GM18868 (cell line): Measurements from ENCODE around the gene TNN.
"Not testable (repeated sequence)": the region's sequence is repeated elsewhere in the genome, so short reads cannot be mapped to it uniquely, and the experiment has no call there.

Source experiments
- ATAC-seq: cut with Tn5 transposase; IDR thresholded peaks from one replicate; pipeline ENCODE4 v1.9.1; 2021; ENCODE audit warnings: mild to moderate bottlenecking, moderate library complexity; ENCODE audit not compliant: unreplicated experiment

The TNN gene

GRCh38 chr1:175067362-175068106 lies at the start of gene TNN:
Gene TNN, plus strand, starts transcription at chr1:175067833. Its CDS starts 9,586 bp downstream, at chr1:175077419.
- ATAC-seq, result no peak

- ATAC-seq, result no peak
Observed at GRCh38 chr1:175019524-175019923, 48.1 kb upstream of the TNN start.

GRCh38 chr1:175023043-175023921 lies 44.4 kb upstream of the TNN start, which contains the start of gene MRPS14:
Gene MRPS14, minus strand, starts transcription at chr1:175023425. Its CDS starts 17 bp downstream, at chr1:175023408.
- ATAC-seq, result peak; percentile 95

GRCh38 chr1:175023922-175024242 lies 43.8 kb upstream of the TNN start:
- not testable (repeated sequence) for ATAC-seq

- no peak for ATAC-seq
Observed at GRCh38 chr1:175024773-175025172, 42.9 kb upstream of the TNN start.

GRCh38 chr1:175033953-175034352 lies 33.7 kb upstream of the TNN start:
- no peak for ATAC-seq

- ATAC-seq, result no peak
Observed at GRCh38 chr1:175034775-175035174, 32.9 kb upstream of the TNN start.

GRCh38 chr1:175035865-175036264 lies 31.8 kb upstream of the TNN start:
- no peak for ATAC-seq

GRCh38 chr1:175036476-175036875 lies 31.2 kb upstream of the TNN start:
- ATAC-seq, result no peak

- ATAC-seq, result no peak
Observed at GRCh38 chr1:175037416-175037815, 30.2 kb upstream of the TNN start.

GRCh38 chr1:175040324-175040879 lies 27.2 kb upstream of the TNN start:
- no peak for ATAC-seq

GRCh38 chr1:175042650-175043049 lies 25.0 kb upstream of the TNN start:
- no peak for ATAC-seq

- no peak for ATAC-seq
Observed at GRCh38 chr1:175043824-175044223, 23.8 kb upstream of the TNN start.

GRCh38 chr1:175044591-175044990 lies 23.0 kb upstream of the TNN start:
- ATAC-seq, result not testable (repeated sequence)

GRCh38 chr1:175045097-175045496 lies 22.5 kb upstream of the TNN start:
- no peak for ATAC-seq

- ATAC-seq, result no peak
Observed at GRCh38 chr1:175045519-175045918, 22.1 kb upstream of the TNN start.

- ATAC-seq, result no peak
Observed at GRCh38 chr1:175050992-175051391, 16.6 kb upstream of the TNN start.

- no peak for ATAC-seq
Observed at GRCh38 chr1:175054736-175055135, 12.9 kb upstream of the TNN start.

- no peak for ATAC-seq
Observed at GRCh38 chr1:175062339-175062738, 5.3 kb upstream of the TNN start.

- ATAC-seq, result no peak
Observed at GRCh38 chr1:175062858-175063257, 4.8 kb upstream of the TNN start.

GRCh38 chr1:175070818-175071217 lies 3.2 kb downstream of the TNN start:
- no peak for ATAC-seq
